Measurements from ENCODE around the gene AACS. TPM values are rescaled to one million over a fixed set of nuclear protein-coding genes. Genes with fewer than 3 reads are reported as not detected.

Gene AACS
- total RNA-seq, 5 donors from 2014 or later (not counting 1 experiment from before 2014, with no cell fraction given) = 11.5 to 16.4 (median 14.3) TPM

GRCh38 chr12:125187780-125188741 lies 122.8 kb downstream of the AACS start:
- CTCF ChIA-PET = interaction anchor here in 1 of 2 donors (0.6 to 0.7 kb wide), 2 partner anchors 11 to 478 kb away, joined by 3 to 8 read pairs; no protein-coding TSS in a partner anchor
- H3K27me3 Mint-ChIP-seq = peaks cover 60 to 78% of the 10 kb centered on the region in 2 donors
- H3K9me3 Mint-ChIP-seq = no peaks in the 10 kb centered on the region
- peak overlapping the region in 2 of 3 donors; percentile 7 to 50 for H3K4me3 Mint-ChIP-seq
- no peaks in the 10 kb centered on the region for H3K36me3 ChIP-seq (ENCODE audit: control insufficient read depth in 2 of 2, extremely low read depth in 1 of 2, insufficient read depth in 1 of 2, low read length in 1 of 2)
- 1% methylated on average over 11 of the region's 25 CpGs for WGBS (ENCODE audit: insufficient coverage)
- H3K27me3 ChIP-seq (replicated peaks in 1 of 2; ENCODE audit: control insufficient read depth in 2 of 2, extremely low read depth in 1 of 2, insufficient read depth in 2 of 2, low read length in 1 of 2) = peaks cover 15 to 68% of the 10 kb centered on the region in 2 experiments
- H3K9me3 ChIP-seq = no peaks in the 10 kb centered on the region
- no peak for DNase-seq
- H3K27ac Mint-ChIP-seq = no peak overlapping the region
- H3K4me1 ChIP-seq (ENCODE audit: control insufficient read depth in 1 of 2, extremely low read depth in 1 of 2, insufficient read depth in 2 of 2, low read length in 2 of 2) = peaks cover 0 to 13% of the 10 kb centered on the region in 2 experiments
- H3K36me3 Mint-ChIP-seq = no peaks in the 10 kb centered on the region
- ATAC-seq (replicated peaks in 1 of 4) = no peak
- H3K4me1 Mint-ChIP-seq = peaks cover 16 to 18% (median 16%) of the 10 kb centered on the region in 3 donors
- H3K27ac ChIP-seq (ENCODE audit: low read length) = no peak overlapping the region
- H3K4me3 ChIP-seq (ENCODE audit: control insufficient read depth in 1 of 2, extremely low read depth in 1 of 2, low read length in 1 of 2) = peak overlapping the region in 1 of 2 donors; percentile 2
- POLR2A ChIA-PET = no interaction called here

- Mint-ChIP-seq H3K27me3 (peaks cover 63 to 80% of the 10 kb centered on the region in 2 donors), H3K36me3 (no peaks in the 10 kb centered on the region), H3K27ac (peak overlapping the region in 1 of 2 donors; percentile 49), H3K9me3 (no peaks in the 10 kb centered on the region), H3K4me3 (no peak overlapping the region), H3K4me1 (peaks cover 13 to 17% (median 14%) of the 10 kb centered on the region in 3 donors)
- Histone ChIP-seq H3K4me1 (ENCODE audit: control insufficient read depth in 1 of 2, extremely low read depth in 1 of 2, insufficient read depth in 2 of 2, low read length in 2 of 2) (peaks cover 0 to 8% of the 10 kb centered on the region in 2 experiments), H3K27ac (ENCODE audit: low read length) (no peak overlapping the region), H3K27me3 (replicated peaks in 1 of 2; ENCODE audit: control insufficient read depth in 2 of 2, extremely low read depth in 1 of 2, insufficient read depth in 2 of 2, low read length in 1 of 2) (peaks cover 12 to 64% of the 10 kb centered on the region in 2 experiments), H3K4me3 (ENCODE audit: control insufficient read depth in 1 of 2, extremely low read depth in 1 of 2, low read length in 1 of 2) (no peak overlapping the region), H3K9me3 (no peaks in the 10 kb centered on the region), H3K36me3 (ENCODE audit: control insufficient read depth in 2 of 2, extremely low read depth in 1 of 2, insufficient read depth in 1 of 2, low read length in 1 of 2) (no peaks in the 10 kb centered on the region)
- CTCF ChIA-PET = no interaction called here
- 10% methylated on average over 6 of the region's 10 CpGs for WGBS (ENCODE audit: insufficient coverage)
- ATAC-seq (replicated peaks in 1 of 4) (no peak), DNase-seq (no peak)
- POLR2A ChIA-PET = no interaction called here
Observed at GRCh38 chr12:125189015-125189414, 123.8 kb downstream of the AACS start.

- H3K27me3 ChIP-seq (replicated peaks in 1 of 2; ENCODE audit: control insufficient read depth in 2 of 2, extremely low read depth in 1 of 2, insufficient read depth in 2 of 2, low read length in 1 of 2) = peaks cover 12 to 64% of the 10 kb centered on the region in 2 experiments
- no peaks in the 10 kb centered on the region for H3K36me3 Mint-ChIP-seq
- POLR2A ChIA-PET = no interaction called here
Observed at GRCh38 chr12:125189502-125189901, 124.3 kb downstream of the AACS start.

DNA sequence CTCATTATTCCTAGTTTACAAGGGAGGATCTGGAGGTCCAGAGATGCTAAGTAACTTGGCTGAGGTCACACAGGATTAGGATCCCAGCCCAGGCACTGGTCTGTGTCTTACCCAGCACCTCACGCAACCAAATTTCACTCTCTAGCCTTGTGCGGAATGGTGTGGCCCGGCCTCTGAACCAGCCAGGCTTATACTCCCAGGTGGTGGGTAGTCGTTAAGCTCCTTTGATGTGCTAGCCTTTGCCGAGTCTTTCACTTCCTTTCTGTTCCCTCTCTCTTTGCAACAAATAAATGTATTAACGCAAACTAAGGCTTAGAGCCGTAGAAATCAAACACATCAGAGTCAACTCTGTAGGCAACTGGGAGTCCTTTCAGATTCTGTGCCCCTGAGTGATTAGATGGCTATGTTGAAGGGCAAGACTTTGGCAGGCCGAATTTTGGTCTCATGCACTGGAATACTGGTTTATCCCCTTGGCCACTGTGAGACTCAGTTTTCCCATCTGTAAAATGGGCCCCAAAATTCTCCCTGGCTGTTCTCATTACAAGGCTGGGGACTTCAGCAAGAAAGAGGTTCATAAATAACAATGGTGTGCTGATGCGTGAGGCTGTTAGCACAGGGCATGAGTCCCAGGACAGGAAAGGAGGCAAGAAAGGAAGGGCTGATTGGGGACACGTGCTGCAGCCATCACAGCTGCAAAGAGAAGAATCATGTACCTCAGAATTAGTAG lies 126.3 kb downstream of the AACS start:
- Mint-ChIP-seq H3K27ac (no peak overlapping the region), H3K27me3 (peaks cover 69 to 78% of the 10 kb centered on the region in 2 donors), H3K9me3 (no peaks in the 10 kb centered on the region), H3K36me3 (no peaks in the 10 kb centered on the region), H3K4me1 (peaks cover 7 to 8% (median 8%) of the 10 kb centered on the region in 3 donors), H3K4me3 (no peak overlapping the region)
- H3K4me3 ChIP-seq (ENCODE audit: control insufficient read depth in 1 of 2, extremely low read depth in 1 of 2, low read length in 1 of 2) = no peak overlapping the region
- ChIA-PET CTCF (no interaction called here), POLR2A (no interaction called here)
- H3K27me3 ChIP-seq (replicated peaks in 1 of 2; ENCODE audit: control insufficient read depth in 2 of 2, extremely low read depth in 1 of 2, insufficient read depth in 2 of 2, low read length in 1 of 2) = peaks cover 12 to 64% of the 10 kb centered on the region in 2 experiments
- peaks cover 0 to 8% of the 10 kb centered on the region in 2 experiments for H3K4me1 ChIP-seq (ENCODE audit: control insufficient read depth in 1 of 2, extremely low read depth in 1 of 2, insufficient read depth in 2 of 2, low read length in 2 of 2)
- no peak for DNase-seq
- no peak overlapping the region for H3K27ac ChIP-seq (ENCODE audit: low read length)
- no peak for ATAC-seq (replicated peaks in 1 of 4)
- no peaks in the 10 kb centered on the region for H3K9me3 ChIP-seq
- H3K36me3 ChIP-seq (ENCODE audit: control insufficient read depth in 2 of 2, extremely low read depth in 1 of 2, insufficient read depth in 1 of 2, low read length in 1 of 2) = no peaks in the 10 kb centered on the region
- 64% methylated on average over 3 of the region's 10 CpGs for WGBS (ENCODE audit: insufficient coverage)

More at GRCh38 chr12:125189502-125189901, 124.3 kb downstream of the AACS start:
- Mint-ChIP-seq H3K4me1 (peaks cover 12 to 14% (median 13%) of the 10 kb centered on the region in 3 donors), H3K27me3 (peaks cover 62 to 79% of the 10 kb centered on the region in 2 donors), H3K27ac (no peak overlapping the region), H3K9me3 (no peaks in the 10 kb centered on the region), H3K4me3 (no peak overlapping the region)
- no peak overlapping the region for H3K4me3 ChIP-seq (ENCODE audit: control insufficient read depth in 1 of 2, extremely low read depth in 1 of 2, low read length in 1 of 2)
- DNase-seq (no peak), ATAC-seq (replicated peaks in 1 of 4) (no peak)
- H3K4me1 ChIP-seq (ENCODE audit: control insufficient read depth in 1 of 2, extremely low read depth in 1 of 2, insufficient read depth in 2 of 2, low read length in 2 of 2) = peaks cover 0 to 8% of the 10 kb centered on the region in 2 experiments
- no peak overlapping the region for H3K27ac ChIP-seq (ENCODE audit: low read length)
- CTCF ChIA-PET = no interaction called here
- WGBS (ENCODE audit: insufficient coverage) = 21% methylated on average over 2 of the region's 8 CpGs
- H3K36me3 ChIP-seq (ENCODE audit: control insufficient read depth in 2 of 2, extremely low read depth in 1 of 2, insufficient read depth in 1 of 2, low read length in 1 of 2) = no peaks in the 10 kb centered on the region
- no peaks in the 10 kb centered on the region for H3K9me3 ChIP-seq

DNA sequence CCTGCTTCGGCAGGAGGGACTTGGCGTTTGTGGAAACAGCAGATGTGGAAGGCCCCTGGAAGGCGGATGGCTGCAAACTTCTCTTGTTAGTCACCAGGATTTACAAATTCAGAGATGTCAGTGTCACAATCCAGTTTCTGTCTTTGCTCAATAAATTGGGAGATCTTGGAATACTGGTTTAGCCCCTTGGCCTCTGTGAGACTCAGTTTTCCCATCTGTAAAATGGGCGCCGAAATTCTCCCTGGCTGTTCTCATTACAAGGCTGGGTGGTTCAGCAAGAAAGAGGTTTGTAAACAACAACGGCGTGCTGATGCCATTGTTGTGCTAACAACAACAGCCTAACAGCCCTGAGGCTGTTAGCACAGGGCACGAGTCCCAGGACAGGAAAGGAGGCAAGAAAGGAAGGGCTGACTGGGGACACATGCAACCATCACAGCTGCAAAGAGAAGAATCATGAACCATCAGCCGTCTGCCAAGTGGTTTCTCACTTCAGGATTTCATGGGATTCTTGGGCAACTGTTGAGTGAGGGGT lies 127.5 kb downstream of the AACS start:
- WGBS (ENCODE audit: insufficient coverage) = 74% methylated on average over 8 of the region's 9 CpGs
- POLR2A ChIA-PET = no interaction called here
- CTCF ChIA-PET = no interaction called here
- no peak for ATAC-seq (replicated peaks in 1 of 4)
- H3K27ac ChIP-seq (ENCODE audit: low read length) = no peak overlapping the region
- no peaks in the 10 kb centered on the region for H3K9me3 ChIP-seq
- DNase-seq = no peak
- H3K36me3 ChIP-seq (ENCODE audit: control insufficient read depth in 2 of 2, extremely low read depth in 1 of 2, insufficient read depth in 1 of 2, low read length in 1 of 2) = no peaks in the 10 kb centered on the region
- Mint-ChIP-seq H3K27ac (no peak overlapping the region), H3K4me1 (peaks cover 4 to 5% (median 5%) of the 10 kb centered on the region in 3 donors), H3K36me3 (no peaks in the 10 kb centered on the region), H3K9me3 (no peaks in the 10 kb centered on the region), H3K27me3 (peaks cover 68 to 76% of the 10 kb centered on the region in 2 donors), H3K4me3 (no peak overlapping the region)
- H3K27me3 ChIP-seq (replicated peaks in 1 of 2; ENCODE audit: control insufficient read depth in 2 of 2, extremely low read depth in 1 of 2, insufficient read depth in 2 of 2, low read length in 1 of 2) = peaks cover 10 to 54% of the 10 kb centered on the region in 2 experiments
- no peak overlapping the region for H3K4me3 ChIP-seq (ENCODE audit: control insufficient read depth in 1 of 2, extremely low read depth in 1 of 2, low read length in 1 of 2)
- no peaks in the 10 kb centered on the region for H3K4me1 ChIP-seq (ENCODE audit: control insufficient read depth in 1 of 2, extremely low read depth in 1 of 2, insufficient read depth in 2 of 2, low read length in 2 of 2)

Measured in T-cell (primary cell).